HL-60 (cell line): ENCODE measurements around the gene PKD1.
"Not testable (repeated sequence)": the region's sequence is repeated elsewhere in the genome, so short reads cannot be mapped to it uniquely, and the experiment has no call there.

ENCODE experiments used
- GABPA ChIP-seq: IDR thresholded peaks from 2 replicates; pipeline ENCODE4 v1.6.1; 2012; ENCODE audit warnings: low read depth
- POLR2AphosphoS5 ChIP-seq: IDR thresholded peaks from 2 replicates; pipeline ENCODE4 v1.6.1; 2012; ENCODE audit warnings: low read depth
- SPI1 ChIP-seq: IDR thresholded peaks from 2 replicates; pipeline ENCODE4 v1.6.1; 2012; ENCODE audit warnings: low read depth, mild to moderate bottlenecking, borderline replicate concordance
- TF ChIP-seq, protein P1 (sequence below): IDR thresholded peaks from one replicate; pipeline ENCODE4 v1.5.1; 2011; ENCODE audit warnings: low read length, control low read depth, inconsistent platforms; ENCODE audit not compliant: insufficient read depth
- TF ChIP-seq, protein P2 (sequence below): IDR thresholded peaks from 2 replicates; pipeline ENCODE4 v1.6.1; 2012; ENCODE audit warnings: low read depth; ENCODE audit not compliant: insufficient replicate concordance

DNA sequence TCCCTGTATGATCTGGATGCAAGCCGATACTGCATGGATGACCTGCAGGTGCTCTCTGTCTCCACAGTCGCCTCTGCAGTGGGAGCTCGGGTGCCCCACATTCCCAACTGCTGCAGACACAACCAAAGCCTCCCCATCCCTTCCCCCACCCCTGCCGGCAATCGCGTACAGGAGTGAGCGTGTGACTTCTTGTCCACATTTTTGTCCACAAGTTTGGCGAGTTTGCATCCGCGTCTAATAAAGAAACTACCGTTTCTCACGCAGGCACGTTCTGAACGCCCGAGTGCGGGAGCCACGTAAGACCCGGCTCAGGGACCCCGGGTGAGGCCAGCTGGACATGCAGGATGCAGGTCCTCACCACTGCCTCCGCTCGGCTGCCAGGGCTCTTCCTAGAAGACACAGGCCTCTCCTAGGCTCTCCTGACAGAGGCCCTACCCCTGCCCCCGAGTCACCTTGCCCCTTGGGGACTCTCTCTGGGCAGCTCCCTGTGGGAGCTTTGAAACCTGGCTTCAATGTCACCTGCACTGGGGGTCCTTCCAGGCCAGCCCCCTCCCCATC lies 5.7 kb downstream of the PKD1 start:
- TF ChIP-seq, protein P1, sequence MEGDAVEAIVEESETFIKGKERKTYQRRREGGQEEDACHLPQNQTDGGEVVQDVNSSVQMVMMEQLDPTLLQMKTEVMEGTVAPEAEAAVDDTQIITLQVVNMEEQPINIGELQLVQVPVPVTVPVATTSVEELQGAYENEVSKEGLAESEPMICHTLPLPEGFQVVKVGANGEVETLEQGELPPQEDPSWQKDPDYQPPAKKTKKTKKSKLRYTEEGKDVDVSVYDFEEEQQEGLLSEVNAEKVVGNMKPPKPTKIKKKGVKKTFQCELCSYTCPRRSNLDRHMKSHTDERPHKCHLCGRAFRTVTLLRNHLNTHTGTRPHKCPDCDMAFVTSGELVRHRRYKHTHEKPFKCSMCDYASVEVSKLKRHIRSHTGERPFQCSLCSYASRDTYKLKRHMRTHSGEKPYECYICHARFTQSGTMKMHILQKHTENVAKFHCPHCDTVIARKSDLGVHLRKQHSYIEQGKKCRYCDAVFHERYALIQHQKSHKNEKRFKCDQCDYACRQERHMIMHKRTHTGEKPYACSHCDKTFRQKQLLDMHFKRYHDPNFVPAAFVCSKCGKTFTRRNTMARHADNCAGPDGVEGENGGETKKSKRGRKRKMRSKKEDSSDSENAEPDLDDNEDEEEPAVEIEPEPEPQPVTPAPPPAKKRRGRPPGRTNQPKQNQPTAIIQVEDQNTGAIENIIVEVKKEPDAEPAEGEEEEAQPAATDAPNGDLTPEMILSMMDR, result not testable (repeated sequence)
- TF ChIP-seq POLR2AphosphoS5, GABPA, SPI1: not testable (repeated sequence)
- TF ChIP-seq, protein P2, sequence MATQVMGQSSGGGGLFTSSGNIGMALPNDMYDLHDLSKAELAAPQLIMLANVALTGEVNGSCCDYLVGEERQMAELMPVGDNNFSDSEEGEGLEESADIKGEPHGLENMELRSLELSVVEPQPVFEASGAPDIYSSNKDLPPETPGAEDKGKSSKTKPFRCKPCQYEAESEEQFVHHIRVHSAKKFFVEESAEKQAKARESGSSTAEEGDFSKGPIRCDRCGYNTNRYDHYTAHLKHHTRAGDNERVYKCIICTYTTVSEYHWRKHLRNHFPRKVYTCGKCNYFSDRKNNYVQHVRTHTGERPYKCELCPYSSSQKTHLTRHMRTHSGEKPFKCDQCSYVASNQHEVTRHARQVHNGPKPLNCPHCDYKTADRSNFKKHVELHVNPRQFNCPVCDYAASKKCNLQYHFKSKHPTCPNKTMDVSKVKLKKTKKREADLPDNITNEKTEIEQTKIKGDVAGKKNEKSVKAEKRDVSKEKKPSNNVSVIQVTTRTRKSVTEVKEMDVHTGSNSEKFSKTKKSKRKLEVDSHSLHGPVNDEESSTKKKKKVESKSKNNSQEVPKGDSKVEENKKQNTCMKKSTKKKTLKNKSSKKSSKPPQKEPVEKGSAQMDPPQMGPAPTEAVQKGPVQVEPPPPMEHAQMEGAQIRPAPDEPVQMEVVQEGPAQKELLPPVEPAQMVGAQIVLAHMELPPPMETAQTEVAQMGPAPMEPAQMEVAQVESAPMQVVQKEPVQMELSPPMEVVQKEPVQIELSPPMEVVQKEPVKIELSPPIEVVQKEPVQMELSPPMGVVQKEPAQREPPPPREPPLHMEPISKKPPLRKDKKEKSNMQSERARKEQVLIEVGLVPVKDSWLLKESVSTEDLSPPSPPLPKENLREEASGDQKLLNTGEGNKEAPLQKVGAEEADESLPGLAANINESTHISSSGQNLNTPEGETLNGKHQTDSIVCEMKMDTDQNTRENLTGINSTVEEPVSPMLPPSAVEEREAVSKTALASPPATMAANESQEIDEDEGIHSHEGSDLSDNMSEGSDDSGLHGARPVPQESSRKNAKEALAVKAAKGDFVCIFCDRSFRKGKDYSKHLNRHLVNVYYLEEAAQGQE, result not testable (repeated sequence)
